Loucy (cell line): ENCODE results near the gene ENPEP.

Experiments used
- H2AFZ ChIP-seq: fragments of 200-600 bp; sonication (generic); 2 replicates; pipeline ENCODE4 v1.6.0; 2016; ENCODE audit warnings: antibody characterized with exemption, mild to moderate bottlenecking, low read length, moderate library complexity
- H3F3A ChIP-seq: fragments of 200-600 bp; 2 replicates; pipeline ENCODE4 v1.6.0; 2016; ENCODE audit warnings: antibody characterized with exemption, low read depth, mild to moderate bottlenecking
- H3K27me3 ChIP-seq: fragments of 200-600 bp; sonication (generic); 2 replicates; pipeline ENCODE4 v1.6.1; 2014; ENCODE audit warnings: low read length, mild to moderate bottlenecking; ENCODE audit not compliant: insufficient read depth, poor library complexity, severe bottlenecking
- H3K36me3 ChIP-seq: fragments of 200-600 bp; sonication (generic); 2 replicates; pipeline ENCODE4 v1.6.1; 2016; ENCODE audit warnings: low read length; ENCODE audit not compliant: insufficient read depth
- H3K4me1 ChIP-seq: fragments of 200-600 bp; sonication (generic); 2 replicates; pipeline ENCODE4 v1.5.1; 2014; ENCODE audit warnings: low read length, mild to moderate bottlenecking; ENCODE audit not compliant: insufficient read depth, poor library complexity, severe bottlenecking
- H3K4me2 ChIP-seq: fragments of 200-600 bp; sonication (generic); 2 replicates; pipeline ENCODE4 v1.6.0; 2014; ENCODE audit warnings: antibody characterized with exemption, low read length, low read depth, mild to moderate bottlenecking; ENCODE audit not compliant: poor library complexity, severe bottlenecking
- H3K4me3 ChIP-seq: fragments of 200-600 bp; sonication (generic); 2 replicates; pipeline ENCODE4 v1.5.1; 2014; ENCODE audit warnings: low read length, mild to moderate bottlenecking, mixed read lengths; ENCODE audit not compliant: poor library complexity, severe bottlenecking
- H3K79me2 ChIP-seq: fragments of 200-600 bp; sonication (generic); 2 replicates; pipeline ENCODE4 v1.6.1; 2014; ENCODE audit warnings: low read length; ENCODE audit not compliant: insufficient read depth
- H3K9ac ChIP-seq: fragments of 200-600 bp; sonication (generic); 2 replicates; pipeline ENCODE4 v1.6.0; 2014; ENCODE audit warnings: mild to moderate bottlenecking, low read depth, low read length, moderate library complexity; ENCODE audit not compliant: poor library complexity, severe bottlenecking
- H3K9me2 ChIP-seq: fragments of 200-600 bp; sonication (generic); replicated peaks from 2 replicates; pipeline ENCODE4 v1.6.1; 2016; ENCODE audit warnings: low read depth, low read length, mixed read lengths
- H3K9me3 ChIP-seq: fragments of 200-600 bp; sonication (generic); 2 replicates; pipeline ENCODE4 v1.6.1; 2014; ENCODE audit warnings: mild to moderate bottlenecking, antibody characterized with exemption, low read length, low read depth; ENCODE audit not compliant: insufficient read depth
- H4K20me1 ChIP-seq: fragments of 200-600 bp; sonication (generic); 2 replicates; pipeline ENCODE4 v1.6.0; 2014; ENCODE audit warnings: antibody characterized with exemption, low read length, mild to moderate bottlenecking; ENCODE audit not compliant: insufficient read depth, poor library complexity, severe bottlenecking
- CTCF ChIP-seq: fragments of 200-600 bp; sonication (generic); conservative IDR thresholded peaks from 2 replicates; pipeline ENCODE4 v1.5.1; 2014; ENCODE audit warnings: mild to moderate bottlenecking, antibody characterized with exemption, low read length
- EZH2phosphoT487 ChIP-seq: fragments of 200-600 bp; IDR thresholded peaks from 2 replicates; pipeline ENCODE4 v1.6.1; 2018; ENCODE audit warnings: antibody characterized with exemption, mild to moderate bottlenecking, moderate library complexity, borderline replicate concordance

The ENPEP gene

GRCh38 chr4:110610620-110610939, 134.6 kb downstream of the ENPEP start:
- Histone ChIP-seq H3F3A (no peaks in the 10 kb centered on the region), H2AFZ (no peak overlapping the region), H4K20me1 (no peaks in the 10 kb centered on the region), H3K79me2 (no peaks in the 10 kb centered on the region), H3K9ac (no peak overlapping the region), H3K36me3 (no peaks in the 10 kb centered on the region), H3K4me3 (no peak overlapping the region), H3K27me3 (no peaks in the 10 kb centered on the region), H3K9me3 (no peaks in the 10 kb centered on the region), H3K9me2 (no peaks in the 10 kb centered on the region), H3K4me2 (no peak overlapping the region), H3K4me1 (no peaks in the 10 kb centered on the region)
- TF ChIP-seq CTCF (no peak), EZH2phosphoT487 (no peak)

GRCh38 chr4:110610940-110611831, 135.2 kb downstream of the ENPEP start:
- Histone ChIP-seq H4K20me1 (no peaks in the 10 kb centered on the region), H3K4me3 (no peak overlapping the region), H2AFZ (no peak overlapping the region), H3K9ac (no peak overlapping the region), H3K9me3 (no peaks in the 10 kb centered on the region), H3K4me2 (no peak overlapping the region), H3K27me3 (no peaks in the 10 kb centered on the region), H3K4me1 (no peaks in the 10 kb centered on the region), H3K9me2 (no peaks in the 10 kb centered on the region), H3K79me2 (no peaks in the 10 kb centered on the region), H3F3A (no peaks in the 10 kb centered on the region), H3K36me3 (no peaks in the 10 kb centered on the region)
- TF ChIP-seq CTCF = no peak
- no peak for TF ChIP-seq EZH2phosphoT487

GRCh38 chr4:110611968-110612447, 136.1 kb downstream of the ENPEP start:
- Histone ChIP-seq H3K9me2 (no peaks in the 10 kb centered on the region), H3K4me1 (no peaks in the 10 kb centered on the region), H3K9me3 (no peaks in the 10 kb centered on the region), H3F3A (no peaks in the 10 kb centered on the region), H4K20me1 (no peaks in the 10 kb centered on the region), H3K79me2 (no peaks in the 10 kb centered on the region), H2AFZ (no peak overlapping the region), H3K36me3 (no peaks in the 10 kb centered on the region), H3K4me2 (no peak overlapping the region), H3K27me3 (no peaks in the 10 kb centered on the region), H3K4me3 (no peak overlapping the region), H3K9ac (no peak overlapping the region)
- TF ChIP-seq CTCF (no peak), EZH2phosphoT487 (no peak)
